Duodenal mucosa (tissue), 2 donors: ENCODE results near the gene FXYD5.
A peak's percentile ranks its signal among the peaks of the same experiment; 100 is the strongest.

Source experiments
- H3K27ac ChIP-seq: one replicate; pipeline ENCODE4 v1.7.0; 2013; ENCODE audit warnings: low read depth, low read length
- H3K27me3 ChIP-seq, 2 donors: one replicate each; pipeline ENCODE4 v1.7.0; 2013; ENCODE audit warnings: low read length in 2 of 2, control low read depth in 1 of 2; ENCODE audit not compliant: insufficient read depth in 2 of 2, control insufficient read depth in 1 of 2
- H3K36me3 ChIP-seq, 2 donors: one replicate each; pipeline ENCODE4 v1.7.0; 2013; ENCODE audit warnings: low read length in 2 of 2, control low read depth in 1 of 2; ENCODE audit not compliant: insufficient read depth in 2 of 2, control insufficient read depth in 1 of 2
- H3K4me1 ChIP-seq, 2 donors: one replicate each; pipeline ENCODE4 v1.7.0; 2013; ENCODE audit warnings: low read length in 2 of 2, control low read depth in 1 of 2; ENCODE audit not compliant: insufficient read depth in 2 of 2, control insufficient read depth in 1 of 2
- H3K4me3 ChIP-seq, 2 donors: one replicate each; pipeline ENCODE4 v1.7.0; 2013; ENCODE audit warnings: low read length in 2 of 2, low read depth in 1 of 2
- H3K9ac ChIP-seq, 2 donors: one replicate each; pipeline ENCODE4 v1.7.0; 2013; ENCODE audit warnings: low read length in 2 of 2, low read depth in 1 of 2
- H3K9me3 ChIP-seq, 2 donors: one replicate each; pipeline ENCODE4 v1.7.0; 2013; ENCODE audit warnings: low read length in 2 of 2, control low read depth in 1 of 2; ENCODE audit not compliant: control insufficient read depth in 1 of 2

Gene FXYD5

DNA sequence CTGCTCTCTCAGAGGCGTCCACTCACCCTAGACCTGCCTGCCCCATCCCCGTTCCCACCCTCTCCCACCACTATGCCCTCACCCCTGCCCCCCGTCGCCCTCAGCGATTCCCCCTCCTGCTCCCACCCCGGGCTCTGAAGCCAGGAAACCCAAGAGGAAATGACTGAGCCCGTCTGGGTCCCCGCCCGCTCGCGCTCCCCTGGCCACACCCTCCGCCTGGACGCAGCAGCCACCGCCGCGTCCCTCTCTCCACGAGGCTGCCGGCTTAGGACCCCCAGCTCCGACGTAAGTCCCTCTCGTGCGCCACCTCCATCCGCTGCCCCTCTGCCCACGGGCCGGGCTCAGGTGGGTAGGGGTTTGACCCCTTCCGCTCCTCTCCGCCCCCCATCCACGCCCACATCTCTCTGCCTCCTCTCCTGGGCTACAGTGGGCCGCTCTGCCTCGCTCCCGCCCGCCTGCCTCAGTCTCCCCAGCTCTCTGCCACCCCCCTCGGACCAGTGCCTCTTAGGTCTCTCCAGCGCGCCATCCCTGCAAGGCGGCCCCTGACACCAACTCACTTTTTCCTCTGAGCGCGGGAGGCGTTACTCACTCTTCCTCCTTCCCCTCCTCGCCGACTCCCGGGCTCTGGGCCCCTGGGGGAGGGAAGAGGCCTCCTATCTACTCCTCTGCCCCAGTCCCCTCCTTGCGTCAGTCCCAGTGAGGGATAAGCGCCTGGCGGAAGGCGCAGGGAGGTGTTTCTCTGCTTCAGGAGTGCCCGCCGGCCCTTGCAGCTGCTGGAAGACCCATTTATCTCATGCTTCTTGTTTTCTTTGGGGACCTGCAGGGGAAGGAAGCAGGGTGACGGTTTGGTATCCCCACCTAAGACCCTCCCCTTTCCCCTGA lies at the start of gene FXYD5:
Gene FXYD5 (plus strand): TSS at position 211 of the 882 bp plus-strand sequence. CDS start 816 bp downstream, outside the sequence.
- Histone ChIP-seq H3K4me1 (peaks cover 8 to 24% of the 10 kb centered on the region in 2 donors), H3K27me3 (peaks cover 22 to 24% of the 10 kb centered on the region in 2 donors), H3K9me3 (no peaks in the 10 kb centered on the region), H3K27ac (peak within 1 kb of the TSS; percentile 20), H3K9ac (peak within 1 kb of the TSS; percentile 46 to 69), H3K36me3 (peaks cover 0 to 17% of the 10 kb centered on the region in 2 donors), H3K4me3 (peak within 1 kb of the TSS; percentile 74 to 81)

DNA sequence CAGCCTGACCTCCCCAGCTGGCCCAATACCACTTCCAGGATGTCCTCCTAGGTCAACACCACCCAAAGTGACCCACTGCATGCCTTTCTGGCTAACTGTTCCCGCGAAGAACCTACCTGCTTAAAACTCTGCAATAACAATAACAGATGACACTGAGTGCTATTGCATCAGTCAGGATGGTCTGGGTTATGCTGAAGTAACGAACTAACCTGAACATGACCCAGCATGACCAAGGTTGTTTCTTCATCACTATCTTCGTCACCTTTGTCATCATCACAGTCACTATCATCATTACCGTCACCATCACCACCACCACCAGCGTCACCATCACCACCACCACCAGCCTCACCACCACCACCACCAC lies 49.5 kb upstream of the FXYD5 start:
- H3K9ac ChIP-seq = no peak overlapping the region
- H3K4me1 ChIP-seq = no peaks in the 10 kb centered on the region
- peaks cover 0 to 2% of the 10 kb centered on the region in 2 donors for H3K27me3 ChIP-seq
- no peaks in the 10 kb centered on the region for H3K9me3 ChIP-seq
- H3K27ac ChIP-seq = no peak overlapping the region
- H3K4me3 ChIP-seq = no peak overlapping the region
- no peaks in the 10 kb centered on the region for H3K36me3 ChIP-seq

- Histone ChIP-seq H3K27me3 (peaks cover 0 to 2% of the 10 kb centered on the region in 2 donors), H3K9ac (no peak overlapping the region), H3K4me3 (no peak overlapping the region), H3K9me3 (no peaks in the 10 kb centered on the region), H3K36me3 (no peaks in the 10 kb centered on the region), H3K4me1 (no peaks in the 10 kb centered on the region), H3K27ac (no peak overlapping the region)
These were observed 48.9 kb upstream of the FXYD5 start for GRCh38 chr19:35105411-35106290.

- Histone ChIP-seq H3K9ac (no peak overlapping the region), H3K4me1 (no peaks in the 10 kb centered on the region), H3K9me3 (no peaks in the 10 kb centered on the region), H3K4me3 (no peak overlapping the region), H3K36me3 (no peaks in the 10 kb centered on the region), H3K27ac (no peak overlapping the region), H3K27me3 (peaks cover 0 to 2% of the 10 kb centered on the region in 2 donors)
These were observed 48.3 kb upstream of the FXYD5 start for GRCh38 chr19:35106291-35106583.

GRCh38 chr19:35106898-35107541 lies 47.5 kb upstream of the FXYD5 start:
- Histone ChIP-seq H3K9me3 (no peaks in the 10 kb centered on the region), H3K4me3 (no peak overlapping the region), H3K9ac (no peak overlapping the region), H3K27me3 (peaks cover 0 to 2% of the 10 kb centered on the region in 2 donors), H3K36me3 (no peaks in the 10 kb centered on the region), H3K27ac (no peak overlapping the region), H3K4me1 (no peaks in the 10 kb centered on the region)

DNA sequence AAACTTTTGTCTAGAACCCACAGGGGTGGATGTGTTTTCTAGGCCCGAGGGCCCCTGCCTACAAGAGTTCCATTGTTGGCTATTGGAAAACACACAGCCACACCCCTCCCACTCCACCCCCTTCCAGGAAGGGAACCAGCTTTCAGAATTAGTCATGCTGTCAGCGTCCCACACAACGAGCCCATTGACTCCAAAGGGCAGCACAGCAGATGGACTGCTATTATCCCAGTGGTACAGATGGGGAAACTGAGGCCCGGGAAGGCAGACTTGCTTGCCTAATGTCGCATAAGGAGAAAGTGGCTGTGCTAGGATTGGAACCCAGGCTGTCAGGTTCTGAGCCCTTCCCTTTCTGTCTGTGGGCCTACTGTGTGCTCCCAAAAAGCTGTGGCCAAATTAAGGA lies 47.0 kb upstream of the FXYD5 start:
- no peak overlapping the region for H3K27ac ChIP-seq
- no peaks in the 10 kb centered on the region for H3K36me3 ChIP-seq
- no peak overlapping the region for H3K9ac ChIP-seq
- peaks cover 0 to 2% of the 10 kb centered on the region in 2 donors for H3K27me3 ChIP-seq
- no peak overlapping the region for H3K4me3 ChIP-seq
- no peaks in the 10 kb centered on the region for H3K4me1 ChIP-seq
- no peaks in the 10 kb centered on the region for H3K9me3 ChIP-seq

GRCh38 chr19:35108730-35109129 lies 45.8 kb upstream of the FXYD5 start:
- no peak overlapping the region for H3K9ac ChIP-seq
- H3K9me3 ChIP-seq = no peaks in the 10 kb centered on the region

GRCh38 chr19:35109395-35110112 lies 45.0 kb upstream of the FXYD5 start:
- Histone ChIP-seq H3K36me3 (no peaks in the 10 kb centered on the region), H3K27me3 (peaks cover 0 to 2% of the 10 kb centered on the region in 2 donors), H3K4me1 (peaks cover 3 to 4% of the 10 kb centered on the region in 2 donors), H3K4me3 (no peak overlapping the region), H3K9me3 (no peaks in the 10 kb centered on the region), H3K9ac (no peak overlapping the region), H3K27ac (no peak overlapping the region)

More at GRCh38 chr19:35108730-35109129, 45.8 kb upstream of the FXYD5 start:
- Histone ChIP-seq H3K27ac (no peak overlapping the region), H3K36me3 (no peaks in the 10 kb centered on the region), H3K4me1 (no peaks in the 10 kb centered on the region), H3K27me3 (peaks cover 0 to 2% of the 10 kb centered on the region in 2 donors), H3K4me3 (no peak overlapping the region)

GRCh38 chr19:35110974-35111373 lies 43.6 kb upstream of the FXYD5 start:
- H3K27me3 ChIP-seq = peaks cover 0 to 2% of the 10 kb centered on the region in 2 donors
- no peaks in the 10 kb centered on the region for H3K9me3 ChIP-seq
- H3K4me1 ChIP-seq = peaks cover 14 to 16% of the 10 kb centered on the region in 2 donors
- H3K36me3 ChIP-seq = no peaks in the 10 kb centered on the region
- H3K27ac ChIP-seq = no peak overlapping the region
- no peak overlapping the region for H3K9ac ChIP-seq
- H3K4me3 ChIP-seq = no peak overlapping the region
